Sigmoid colon (tissue), 3 donors: ENCODE data around the gene KCNK15.

Experiments
- POLR2A ChIP-seq, 2 donors: fragments of 450-650 bp; IDR thresholded peaks; one replicate each; pipeline ENCODE4 v1.6.1; 2016; ENCODE audit warnings: antibody characterized with exemption in 2 of 2, mild to moderate bottlenecking in 2 of 2, moderate library complexity in 2 of 2
- TF ChIP-seq, protein P1 (sequence below), 4 experiments: fragments of 450-650 bp in 3 of 4; fragments of 200-600 bp in 1 of 4; IDR thresholded peaks; one replicate each; pipeline ENCODE4 v1.5.1; 2016 to 2019; ENCODE audit warnings: antibody characterized with exemption in 4 of 4, mild to moderate bottlenecking in 3 of 4, moderate library complexity in 2 of 4

DNA sequence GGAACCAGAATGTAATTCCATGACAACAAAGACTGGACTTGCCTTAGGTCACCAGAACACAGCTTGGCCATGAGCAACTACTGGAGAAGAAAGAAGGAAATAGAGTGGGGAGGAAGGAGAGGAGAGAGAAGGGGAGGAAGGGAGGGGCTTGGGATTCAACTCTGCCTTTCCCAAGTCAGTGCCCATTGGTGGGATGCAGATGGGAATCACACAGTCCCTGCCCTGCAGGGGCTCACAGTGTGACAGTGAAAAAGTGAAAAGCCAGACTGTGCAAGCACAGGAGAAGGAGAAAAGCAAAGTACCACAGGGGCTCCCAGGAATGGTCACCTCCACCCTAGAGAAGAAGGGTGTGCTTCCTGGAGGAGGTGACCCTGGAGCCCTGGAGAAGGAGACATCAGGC lies 50.6 kb downstream of the KCNK15 start:
- TF ChIP-seq, protein P1, sequence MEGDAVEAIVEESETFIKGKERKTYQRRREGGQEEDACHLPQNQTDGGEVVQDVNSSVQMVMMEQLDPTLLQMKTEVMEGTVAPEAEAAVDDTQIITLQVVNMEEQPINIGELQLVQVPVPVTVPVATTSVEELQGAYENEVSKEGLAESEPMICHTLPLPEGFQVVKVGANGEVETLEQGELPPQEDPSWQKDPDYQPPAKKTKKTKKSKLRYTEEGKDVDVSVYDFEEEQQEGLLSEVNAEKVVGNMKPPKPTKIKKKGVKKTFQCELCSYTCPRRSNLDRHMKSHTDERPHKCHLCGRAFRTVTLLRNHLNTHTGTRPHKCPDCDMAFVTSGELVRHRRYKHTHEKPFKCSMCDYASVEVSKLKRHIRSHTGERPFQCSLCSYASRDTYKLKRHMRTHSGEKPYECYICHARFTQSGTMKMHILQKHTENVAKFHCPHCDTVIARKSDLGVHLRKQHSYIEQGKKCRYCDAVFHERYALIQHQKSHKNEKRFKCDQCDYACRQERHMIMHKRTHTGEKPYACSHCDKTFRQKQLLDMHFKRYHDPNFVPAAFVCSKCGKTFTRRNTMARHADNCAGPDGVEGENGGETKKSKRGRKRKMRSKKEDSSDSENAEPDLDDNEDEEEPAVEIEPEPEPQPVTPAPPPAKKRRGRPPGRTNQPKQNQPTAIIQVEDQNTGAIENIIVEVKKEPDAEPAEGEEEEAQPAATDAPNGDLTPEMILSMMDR (IDR thresholded peaks at IDR 0.05), result no peak
- no peak for TF ChIP-seq POLR2A (IDR thresholded peaks at IDR 0.05)
